Gastrocnemius medialis (tissue), 4 donors: ENCODE results near the gene ZNF446. TPM values are rescaled to one million over a fixed set of nuclear protein-coding genes. Genes with fewer than 3 reads are reported as not detected.

ENCODE experiments used
- ATAC-seq, 2 donors: fragments of 150-250 bp; one replicate each; pipeline ENCODE4 v1.9.1; 2016
- DNase-seq, 2 donors: peaks; one replicate each; pipeline ENCODE4 v3.0.0-alpha.2; 2019
- H3K27ac ChIP-seq, 4 donors: fragments of 200-600 bp; sonication (generic); 1 replicate in 1 of 4; 2 replicates in 3 of 4; pipeline ENCODE4 v1.5.1; 2016 to 2018; ENCODE audit warnings: mild to moderate bottlenecking in 2 of 4, moderate library complexity in 1 of 4
- H3K27me3 ChIP-seq, 3 donors: fragments of 200-600 bp; sonication (generic) in 2 of 3; 1 replicate in 1 of 3; 2 replicates in 2 of 3; pipeline versions ENCODE4 v1.5.1 to v1.6.0; 2016 to 2019; ENCODE audit warnings: mild to moderate bottlenecking in 1 of 3, moderate library complexity in 1 of 3
- H3K36me3 ChIP-seq, 2 donors: fragments of 200-600 bp; sonication (generic) in 1 of 2; one replicate each; pipeline ENCODE4 v1.5.1; 2017 to 2018
- H3K4me1 ChIP-seq, 2 donors: fragments of 200-600 bp; sonication (generic) in 1 of 2; one replicate each; pipeline ENCODE4 v1.5.1; 2016 to 2017; ENCODE audit warnings: mild to moderate bottlenecking in 2 of 2
- H3K4me3 ChIP-seq, 4 donors: fragments of 200-600 bp; sonication (generic) in 3 of 4; 1 replicate in 1 of 4; 2 replicates in 3 of 4; pipeline ENCODE4 v1.5.1; 2016 to 2019; ENCODE audit warnings: mild to moderate bottlenecking in 2 of 4
- H3K9me3 ChIP-seq, 3 donors: fragments of 200-600 bp; sonication (generic) in 2 of 3; 1 replicate in 1 of 3; 2 replicates in 2 of 3; pipeline ENCODE4 v1.5.1; 2016 to 2019
- CTCF ChIP-seq, 5 experiments: fragments of 450-650 bp in 3 of 5; fragments of 200-600 bp in 2 of 5; sonication (generic) in 2 of 5; IDR thresholded peaks in 4 of 5; conservative IDR thresholded peaks in 1 of 5; 1 replicate in 4 of 5; 2 replicates in 1 of 5; pipeline ENCODE4 v1.5.1; 2016 to 2019; ENCODE audit warnings: antibody characterized with exemption in 5 of 5, mild to moderate bottlenecking in 3 of 5, moderate library complexity in 3 of 5
- POLR2A ChIP-seq, 2 donors: fragments of 450-650 bp; IDR thresholded peaks; one replicate each; pipeline ENCODE4 v1.6.1; 2017; ENCODE audit warnings: antibody characterized with exemption in 2 of 2, mild to moderate bottlenecking in 2 of 2, moderate library complexity in 2 of 2
- in situ Hi-C, 4 donors: fragments of 200-750 bp; cut with MboI; loops; one replicate each; pipeline versions ENCODE4 v1.15.0 to v1.8.0; 2017; ENCODE audit warnings: low sequenced_read_pairs in 4 of 4
- intact Hi-C: fragments of 100-400 bp; cut with DNase I; formaldehyde crosslinking; loops from one replicate; pipeline ENCODE4 v1.15.1; 2023; ENCODE audit warnings: low total_unique reads
- total RNA-seq, 4 donors: library from RNA; depleted of rRNA; stranded (reverse); fragments of >200 nt; gene quantifications; one replicate each; pipeline versions ENCODE4 v1.1.0 to v1.2.3, GENCODE V29; 2016

Gene ZNF446
- total RNA-seq: 10 to 100 TPM in 1 of 4 donors, 1 to 10 TPM in 3; 7.5 to 13.1 (median 8.9) TPM

GRCh38 chr19:58475714-58476497 lies at the start of gene ZNF446:
TSS of gene ZNF446 (plus strand) at chr19:58476352. CDS start at chr19:58477219, 867 bp downstream.
- peaks cover 15 to 22% of the 10 kb centered on the region in 2 donors for H3K4me1 ChIP-seq
- peaks cover 0 to 25% of the 10 kb centered on the region in 2 donors for H3K36me3 ChIP-seq
- TF ChIP-seq CTCF (IDR thresholded peaks at IDR 0.05 in 4 of 5, conservative IDR thresholded peaks at IDR 0.05 in 1 of 5) (no peak), POLR2A (IDR thresholded peaks at IDR 0.05) (peak; percentile 60 to 65)
- intact Hi-C loops (loop anchor here (1.0 kb wide), 3 partner anchors 9 to 171 kb away; partner anchors contain the start of genes ERVK3-1 and ZNF324), in situ Hi-C loops (no loop called here)
- no peaks in the 10 kb centered on the region for H3K27me3 ChIP-seq
- ATAC-seq (peak; percentile 97 to 98), DNase-seq (peak; percentile 94 to 95)
- H3K4me3 ChIP-seq: peak within 1 kb of the TSS; percentile 76 to 83 (median 78)
- no peaks in the 10 kb centered on the region for H3K9me3 ChIP-seq
- H3K27ac ChIP-seq: peak within 1 kb of the TSS; percentile 82 to 95 (median 86)

GRCh38 chr19:58428617-58429016 lies 47.5 kb upstream of the ZNF446 start:
- Histone ChIP-seq H3K9me3 (peaks cover 4 to 56% (median 39%) of the 10 kb centered on the region in 3 donors), H3K36me3 (peaks cover 6 to 47% of the 10 kb centered on the region in 2 donors), H3K27me3 (no peaks in the 10 kb centered on the region), H3K27ac (no peak overlapping the region), H3K4me3 (no peak overlapping the region), H3K4me1 (no peaks in the 10 kb centered on the region)
- TF ChIP-seq POLR2A (IDR thresholded peaks at IDR 0.05) (no peak), CTCF (IDR thresholded peaks at IDR 0.05 in 4 of 5, conservative IDR thresholded peaks at IDR 0.05 in 1 of 5) (no peak)
- in situ Hi-C loops: no loop called here
- intact Hi-C loops: no loop called here
- DNase-seq (no peak), ATAC-seq (no peak)

GRCh38 chr19:58429745-58430144 lies 46.4 kb upstream of the ZNF446 start:
- H3K9me3 ChIP-seq: peaks cover 10 to 67% (median 50%) of the 10 kb centered on the region in 3 donors
- intact Hi-C loops (no loop called here), in situ Hi-C loops (no loop called here)
- H3K27me3 ChIP-seq: no peaks in the 10 kb centered on the region
- no peak overlapping the region for H3K4me3 ChIP-seq
- H3K36me3 ChIP-seq: peaks cover 13 to 58% of the 10 kb centered on the region in 2 donors
- DNase-seq (peak in 1 of 2 donors; percentile 25), ATAC-seq (peak; percentile 62 to 70)
- TF ChIP-seq CTCF (IDR thresholded peaks at IDR 0.05 in 4 of 5, conservative IDR thresholded peaks at IDR 0.05 in 1 of 5) (no peak), POLR2A (IDR thresholded peaks at IDR 0.05) (no peak)
- no peaks in the 10 kb centered on the region for H3K4me1 ChIP-seq
- no peak overlapping the region for H3K27ac ChIP-seq

- H3K4me1 ChIP-seq: peaks cover 2 to 6% of the 10 kb centered on the region in 2 donors
- H3K36me3 ChIP-seq: peaks cover 23 to 85% of the 10 kb centered on the region in 2 donors
- no peaks in the 10 kb centered on the region for H3K27me3 ChIP-seq
- no peak overlapping the region for H3K27ac ChIP-seq
- TF ChIP-seq CTCF (IDR thresholded peaks at IDR 0.05 in 4 of 5, conservative IDR thresholded peaks at IDR 0.05 in 1 of 5) (no peak), POLR2A (IDR thresholded peaks at IDR 0.05) (no peak)
- ATAC-seq (no peak), DNase-seq (no peak)
- H3K4me3 ChIP-seq: peak overlapping the region in 1 of 4 donors; percentile 22
- in situ Hi-C loops (no loop called here), intact Hi-C loops (no loop called here)
- H3K9me3 ChIP-seq: peaks cover 14 to 78% (median 64%) of the 10 kb centered on the region in 3 donors
These were observed 41.9 kb upstream of the ZNF446 start for GRCh38 chr19:58434217-58434616.
